Muscle layer of colon (tissue), 2 donors: ENCODE measurements around the gene CCDC93.
"Not testable (repeated sequence)": the region's sequence is repeated elsewhere in the genome, so short reads cannot be mapped to it uniquely, and the experiment has no call there.

Experiments used
- H3K27ac ChIP-seq: one replicate; pipeline ENCODE4 v1.7.0; 2013; ENCODE audit warnings: low read depth, mild to moderate bottlenecking, low read length, moderate library complexity
- H3K27me3 ChIP-seq, 2 donors: one replicate each; pipeline ENCODE4 v1.7.0; 2013; ENCODE audit warnings: low read length in 2 of 2, mild to moderate bottlenecking in 2 of 2; ENCODE audit not compliant: insufficient read depth in 2 of 2, control insufficient read depth in 1 of 2
- H3K36me3 ChIP-seq: one replicate; pipeline ENCODE4 v1.7.0; 2013; ENCODE audit warnings: mild to moderate bottlenecking, low read length; ENCODE audit not compliant: insufficient read depth
- H3K4me1 ChIP-seq: one replicate; pipeline ENCODE4 v1.7.0; 2013; ENCODE audit warnings: mild to moderate bottlenecking, low read length; ENCODE audit not compliant: insufficient read depth
- H3K4me3 ChIP-seq, 2 donors: one replicate each; pipeline ENCODE4 v1.7.0; 2013; ENCODE audit warnings: low read length in 2 of 2, low read depth in 1 of 2, mild to moderate bottlenecking in 1 of 2, moderate library complexity in 1 of 2
- H3K9ac ChIP-seq: one replicate; pipeline ENCODE4 v1.7.0; 2013; ENCODE audit warnings: low read length
- H3K9me3 ChIP-seq: one replicate; pipeline ENCODE4 v1.7.0; 2013; ENCODE audit warnings: mild to moderate bottlenecking, low read length
- donor health status: abdominal sarcoma.
- donor health status: Adenocarcinoma of cecum.

CCDC93 gene

DNA sequence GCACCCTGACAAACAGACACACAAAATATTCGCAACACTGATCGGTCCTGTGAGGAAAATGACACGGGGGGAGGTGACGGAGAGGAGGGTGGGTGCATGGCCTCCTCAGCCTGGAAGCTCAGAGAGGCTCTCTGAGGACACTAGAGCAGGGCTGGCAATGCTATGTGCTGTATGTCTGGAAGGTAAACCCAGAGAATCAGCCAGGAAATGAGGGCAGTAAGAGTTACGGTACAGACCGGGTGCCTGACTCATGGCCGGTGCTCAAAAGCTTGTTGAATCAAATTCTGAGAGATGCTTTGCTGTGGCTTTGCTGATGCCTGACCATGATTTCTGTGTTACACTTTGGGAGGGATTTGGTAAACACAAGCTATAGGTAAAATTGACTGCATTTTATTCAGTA, 81.9 kb downstream of the CCDC93 start:
- Histone ChIP-seq H3K27me3 (no peaks in the 10 kb centered on the region), H3K4me3 (no peak overlapping the region), H3K27ac (no peak overlapping the region), H3K36me3 (peaks cover 61% of the 10 kb centered on the region), H3K9me3 (peaks cover 4% of the 10 kb centered on the region), H3K4me1 (no peaks in the 10 kb centered on the region), H3K9ac (no peak overlapping the region)

DNA sequence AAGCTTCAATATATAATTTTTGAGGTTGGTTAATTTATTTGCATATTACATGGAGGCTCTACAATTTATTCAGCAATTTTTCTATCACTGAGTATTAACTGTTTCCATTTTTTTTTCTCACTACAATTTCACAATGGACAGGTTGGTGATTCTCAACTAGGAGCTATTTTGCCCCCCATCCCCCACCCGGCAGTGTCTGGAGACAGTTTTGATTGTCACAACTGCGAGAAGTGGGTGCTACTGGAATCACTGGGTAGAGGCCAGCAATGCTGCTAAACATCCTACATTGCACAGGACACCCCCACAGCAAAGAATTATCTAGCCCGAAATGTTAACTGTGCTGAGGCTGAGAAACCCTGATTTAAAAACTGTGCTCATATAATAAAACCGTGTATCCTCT, 82.6 kb downstream of the CCDC93 start:
- no peak overlapping the region for H3K27ac ChIP-seq
- no peaks in the 10 kb centered on the region for H3K27me3 ChIP-seq
- no peak overlapping the region for H3K4me3 ChIP-seq
- peaks cover 61% of the 10 kb centered on the region for H3K36me3 ChIP-seq
- H3K9ac ChIP-seq: no peak overlapping the region
- peaks cover 4% of the 10 kb centered on the region for H3K9me3 ChIP-seq
- H3K4me1 ChIP-seq: no peaks in the 10 kb centered on the region

DNA sequence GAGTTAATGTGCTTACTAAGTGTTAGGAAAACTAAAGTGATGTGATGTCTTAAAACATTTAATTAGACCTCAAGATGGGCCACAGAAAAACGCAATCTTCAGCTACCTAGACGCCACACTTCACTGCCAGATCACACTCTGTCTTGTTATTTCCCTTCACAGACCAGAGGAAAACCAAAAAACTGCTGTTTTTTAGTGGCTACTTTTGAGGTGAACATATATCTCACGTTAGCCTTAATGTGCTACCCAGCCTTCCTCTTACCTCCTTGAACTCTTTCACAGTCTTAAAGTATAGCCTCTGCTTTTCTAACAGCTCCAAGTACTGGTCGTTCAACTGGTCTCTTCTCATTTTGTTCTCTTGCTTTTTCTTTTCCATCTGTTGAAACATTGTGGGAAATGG, 83.1 kb downstream of the CCDC93 start:
- H3K4me1 ChIP-seq: no peaks in the 10 kb centered on the region
- no peaks in the 10 kb centered on the region for H3K27me3 ChIP-seq
- H3K36me3 ChIP-seq: peaks cover 61% of the 10 kb centered on the region
- H3K4me3 ChIP-seq: no peak overlapping the region
- H3K9me3 ChIP-seq: peaks cover 4% of the 10 kb centered on the region
- H3K9ac ChIP-seq: no peak overlapping the region
- no peak overlapping the region for H3K27ac ChIP-seq

DNA sequence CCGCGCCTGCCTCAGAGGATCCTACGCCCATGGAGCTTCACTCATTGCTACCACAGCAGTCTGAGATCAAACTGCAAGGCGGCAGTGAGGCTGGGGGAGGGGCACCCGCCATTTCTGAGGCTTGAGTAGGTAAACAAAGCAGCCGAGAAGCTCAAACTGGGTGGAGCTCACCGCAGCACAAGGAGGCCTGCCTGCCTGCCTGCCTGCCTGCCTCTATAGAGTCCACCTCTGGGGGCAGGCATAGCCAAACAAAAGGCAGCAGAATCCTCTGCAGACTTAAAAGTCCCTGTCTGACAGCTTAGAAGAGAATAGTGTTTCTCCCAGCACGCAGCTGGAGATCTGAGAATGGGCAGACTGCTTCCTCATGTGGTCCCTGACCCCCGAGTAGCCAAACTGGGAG, 90.4 kb downstream of the CCDC93 start:
- H3K4me1 ChIP-seq, H3K9me3 ChIP-seq, H3K4me3 ChIP-seq, H3K9ac ChIP-seq, H3K27me3 ChIP-seq, H3K27ac ChIP-seq: not testable (repeated sequence)
- H3K36me3 ChIP-seq: peaks cover 38% of the 10 kb centered on the region

DNA sequence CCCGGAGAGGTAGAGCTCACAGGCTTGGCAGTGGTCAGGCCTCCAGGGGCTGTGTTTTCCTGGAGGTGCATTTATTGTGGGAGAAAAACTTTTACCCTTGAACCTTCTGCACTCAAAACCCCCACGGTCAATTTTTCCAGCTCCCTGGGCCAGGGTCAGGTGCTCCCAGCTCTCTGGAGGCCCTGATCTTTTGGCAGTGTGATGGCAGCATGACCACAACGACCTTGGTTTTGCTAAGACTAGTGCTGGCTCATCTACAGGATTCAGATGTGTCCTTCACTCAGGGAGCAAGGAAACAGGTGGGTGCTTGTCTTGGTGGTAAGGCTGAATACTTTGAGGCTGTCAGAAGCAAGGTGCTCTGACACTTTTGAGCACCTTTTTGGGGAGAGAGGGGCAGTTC, 92.3 kb downstream of the CCDC93 start:
- H3K4me3 ChIP-seq: no peak overlapping the region
- H3K27me3 ChIP-seq: no peaks in the 10 kb centered on the region
- no peaks in the 10 kb centered on the region for H3K4me1 ChIP-seq
- peaks cover 57% of the 10 kb centered on the region for H3K36me3 ChIP-seq
- H3K9me3 ChIP-seq: no peaks in the 10 kb centered on the region
- no peak overlapping the region for H3K27ac ChIP-seq
- H3K9ac ChIP-seq: no peak overlapping the region

DNA sequence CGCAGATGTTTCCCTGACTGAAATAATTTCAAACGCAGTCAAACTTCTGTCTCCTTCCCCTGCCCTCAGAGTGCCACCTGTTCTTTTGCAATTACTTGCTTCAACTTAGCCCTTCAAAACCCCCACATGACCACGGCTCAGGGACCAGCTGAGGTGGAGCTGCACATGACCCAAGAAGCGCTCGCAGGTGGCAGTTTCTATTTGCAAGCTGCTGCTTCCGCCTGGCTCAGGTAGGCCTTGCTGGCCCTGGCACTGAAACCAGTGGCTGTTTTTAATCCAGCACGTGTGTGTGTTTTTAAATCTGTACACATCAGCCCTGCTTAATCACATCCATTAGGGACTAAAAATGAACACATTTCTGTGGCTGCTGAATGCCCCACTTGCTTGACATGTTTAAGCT, 95.3 kb downstream of the CCDC93 start:
- H3K4me3 ChIP-seq: no peak overlapping the region
- H3K4me1 ChIP-seq: no peaks in the 10 kb centered on the region
- H3K27me3 ChIP-seq: no peaks in the 10 kb centered on the region
- H3K9me3 ChIP-seq: no peaks in the 10 kb centered on the region
- H3K36me3 ChIP-seq: peaks cover 62% of the 10 kb centered on the region
- H3K9ac ChIP-seq: no peak overlapping the region
- no peak overlapping the region for H3K27ac ChIP-seq

DNA sequence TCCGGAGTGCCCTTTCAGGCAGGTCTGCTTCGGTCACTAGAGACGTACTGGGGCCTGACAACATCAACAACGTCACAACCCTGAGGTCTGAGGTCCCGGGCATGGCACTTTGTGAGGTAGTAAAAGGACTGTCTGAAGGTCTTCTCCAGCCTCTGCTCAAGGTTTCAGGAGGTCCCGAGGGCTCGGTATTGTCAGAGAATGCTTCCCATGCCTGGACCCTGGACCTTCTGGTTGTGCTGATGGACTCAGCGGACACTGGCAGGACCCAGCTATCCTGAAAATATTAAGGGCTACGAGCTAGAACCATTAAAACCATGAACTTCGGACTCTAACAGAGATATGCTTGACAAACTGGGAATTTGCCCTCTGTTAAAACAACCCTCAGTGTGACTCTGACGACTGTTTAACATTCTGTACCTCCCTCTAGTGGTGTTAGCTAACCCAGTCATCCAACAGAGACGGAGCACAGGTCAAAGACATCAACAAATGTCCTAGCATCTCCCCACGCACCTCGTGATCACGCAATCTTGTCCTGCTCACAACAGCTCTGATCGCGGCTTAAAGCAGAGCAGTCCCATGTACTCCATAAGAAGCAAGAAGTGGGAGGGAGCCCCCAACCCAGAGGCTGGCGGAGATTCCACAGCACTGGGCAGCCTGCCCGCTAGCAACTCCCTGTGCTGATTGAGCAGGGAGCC, 96.5 kb downstream of the CCDC93 start:
- Histone ChIP-seq H3K9ac (no peak overlapping the region), H3K9me3 (no peaks in the 10 kb centered on the region), H3K4me3 (no peak overlapping the region), H3K36me3 (peaks cover 56% of the 10 kb centered on the region), H3K4me1 (no peaks in the 10 kb centered on the region), H3K27me3 (no peaks in the 10 kb centered on the region), H3K27ac (no peak overlapping the region)

DNA sequence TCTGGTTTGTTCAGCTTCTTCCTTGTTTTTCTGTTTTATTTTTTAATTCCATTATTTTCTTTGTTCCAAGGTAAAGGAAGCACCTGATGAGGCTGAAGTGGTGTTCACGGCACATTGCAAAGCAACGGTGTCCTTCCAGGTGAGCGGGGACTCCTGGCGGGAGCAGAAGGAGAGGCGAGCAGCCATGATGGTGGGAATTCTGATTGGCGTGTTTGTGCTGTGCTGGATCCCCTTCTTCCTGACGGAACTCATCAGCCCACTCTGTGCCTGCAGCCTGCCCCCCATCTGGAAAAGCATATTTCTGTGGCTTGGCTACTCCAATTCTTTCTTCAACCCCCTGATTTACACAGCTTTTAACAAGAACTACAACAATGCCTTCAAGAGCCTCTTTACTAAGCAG, 110.9 kb downstream of the CCDC93 start:
- H3K27me3 ChIP-seq: no peaks in the 10 kb centered on the region
- no peak overlapping the region for H3K4me3 ChIP-seq
- H3K36me3 ChIP-seq: no peaks in the 10 kb centered on the region
- no peaks in the 10 kb centered on the region for H3K9me3 ChIP-seq
- no peaks in the 10 kb centered on the region for H3K4me1 ChIP-seq
- H3K9ac ChIP-seq: no peak overlapping the region
- H3K27ac ChIP-seq: no peak overlapping the region

DNA sequence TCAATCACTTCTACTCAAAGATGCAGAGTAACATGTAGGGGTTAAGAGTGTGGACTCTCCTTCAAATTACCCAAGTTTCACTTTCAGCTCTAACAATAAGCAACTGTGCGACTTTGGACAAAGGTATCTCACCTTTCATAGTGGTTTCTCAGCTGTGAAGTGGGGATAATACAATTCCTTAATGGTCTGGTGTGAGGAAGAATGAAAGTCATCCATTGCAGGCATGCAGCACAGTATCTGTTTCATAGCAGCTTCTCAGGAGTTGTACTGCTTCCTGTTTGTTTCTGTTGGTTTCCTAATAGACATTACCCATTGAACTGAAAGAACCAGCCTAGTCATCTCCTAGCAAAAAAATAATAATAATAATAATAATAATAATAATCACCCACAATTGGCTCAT, 125.0 kb downstream of the CCDC93 start:
- Histone ChIP-seq H3K4me1 (no peaks in the 10 kb centered on the region), H3K9me3 (no peaks in the 10 kb centered on the region), H3K27ac (no peak overlapping the region), H3K27me3 (no peaks in the 10 kb centered on the region), H3K36me3 (no peaks in the 10 kb centered on the region), H3K9ac (no peak overlapping the region), H3K4me3 (no peak overlapping the region)

DNA sequence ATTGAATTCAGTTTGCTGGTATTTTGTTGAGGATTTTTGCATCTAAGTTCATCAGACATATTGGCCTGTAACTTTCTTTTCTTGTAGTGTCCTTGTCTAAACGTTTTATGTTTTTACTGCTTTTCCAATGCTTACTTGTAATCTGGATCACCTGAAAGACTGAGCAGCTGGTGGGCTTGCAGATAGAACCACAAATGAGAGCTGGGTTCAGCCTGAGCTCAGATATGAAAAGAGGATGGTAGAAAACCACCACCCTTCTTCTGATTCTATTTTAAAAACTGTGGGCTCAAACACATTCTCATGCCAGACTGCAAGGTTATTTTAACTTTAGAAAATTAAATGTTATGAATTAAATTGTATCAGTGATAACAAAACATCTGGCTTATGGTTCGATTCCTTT, 128.6 kb downstream of the CCDC93 start:
- Histone ChIP-seq H3K4me1 (no peaks in the 10 kb centered on the region), H3K27me3 (no peaks in the 10 kb centered on the region), H3K27ac (no peak overlapping the region), H3K9me3 (no peaks in the 10 kb centered on the region), H3K36me3 (no peaks in the 10 kb centered on the region), H3K4me3 (no peak overlapping the region), H3K9ac (no peak overlapping the region)

DNA sequence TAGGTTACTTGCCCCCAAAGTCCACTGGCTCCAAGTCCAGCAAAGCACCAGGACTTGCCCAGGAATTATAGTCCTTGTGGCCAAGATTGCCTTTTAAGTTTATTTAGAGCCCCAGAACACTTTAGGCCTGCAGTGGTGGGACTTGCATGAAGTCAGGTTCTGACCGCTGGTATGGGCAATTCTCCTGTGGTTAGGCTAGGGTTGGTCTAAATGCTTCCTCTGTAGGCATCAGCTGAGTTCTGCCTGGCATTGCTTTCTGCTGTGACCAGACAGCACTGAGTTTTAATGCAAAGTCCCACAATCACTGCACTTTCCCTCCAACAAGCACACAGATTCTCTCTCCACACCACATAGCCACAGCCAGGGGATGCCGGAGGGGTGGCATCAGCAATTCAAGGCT, 134.9 kb downstream of the CCDC93 start:
- H3K36me3 ChIP-seq: no peaks in the 10 kb centered on the region
- H3K27me3 ChIP-seq: no peaks in the 10 kb centered on the region
- no peak overlapping the region for H3K9ac ChIP-seq

DNA sequence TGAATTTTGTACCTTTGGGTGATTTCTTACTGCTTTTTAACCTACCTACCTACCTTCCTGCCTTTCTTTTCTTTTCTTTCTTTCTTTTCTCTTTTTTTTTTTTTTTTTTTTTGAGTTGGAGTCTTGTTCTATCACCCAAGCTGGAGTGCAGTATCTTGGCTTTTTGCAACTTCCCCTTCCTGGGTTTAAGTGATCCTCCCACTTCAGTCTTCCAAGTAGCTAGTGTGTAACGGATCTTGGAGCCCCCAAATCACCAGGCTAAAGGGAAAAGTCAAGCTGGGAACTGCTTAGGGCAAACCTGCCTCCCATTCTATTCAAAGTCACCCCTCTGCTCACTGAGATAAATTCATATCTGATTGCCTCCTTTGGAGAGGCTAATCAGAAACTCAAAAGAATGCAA, 138.1 kb downstream of the CCDC93 start:
- no peaks in the 10 kb centered on the region for H3K27me3 ChIP-seq
- H3K9ac ChIP-seq: no peak overlapping the region
- H3K4me3 ChIP-seq: no peak overlapping the region
- H3K4me1 ChIP-seq: no peaks in the 10 kb centered on the region
- H3K9me3 ChIP-seq: no peaks in the 10 kb centered on the region
- H3K27ac ChIP-seq: no peak overlapping the region
- H3K36me3 ChIP-seq: no peaks in the 10 kb centered on the region

More for the DNA sequence above, 134.9 kb downstream of the CCDC93 start:
- no peaks in the 10 kb centered on the region for H3K9me3 ChIP-seq
- no peaks in the 10 kb centered on the region for H3K4me1 ChIP-seq
- no peak overlapping the region for H3K4me3 ChIP-seq
- H3K27ac ChIP-seq: no peak overlapping the region
